Esophagus squamous epithelium (tissue), 5 donors: Measurements from ENCODE around the gene PDGFC. TPM values are rescaled to one million over a fixed set of nuclear protein-coding genes. Genes with fewer than 3 reads are reported as not detected.

Experiments
- DNase-seq: peaks from one replicate; lab custom pipeline; 2025; lab: John Stamatoyannopoulos, UW
- H3K27ac ChIP-seq, 4 donors: fragments of 200-600 bp; sonication (generic); one replicate each; pipeline ENCODE4 v1.5.1; 2016 to 2019; ENCODE audit warnings: mild to moderate bottlenecking in 1 of 4
- H3K27me3 ChIP-seq, 4 donors: fragments of 200-600 bp; sonication (generic); 1 replicate in 3 of 4; 2 replicates in 1 of 4; pipeline versions ENCODE4 v1.5.1 to v1.6.0; 2017 to 2021; ENCODE audit warnings: antibody characterized with exemption in 1 of 4
- H3K36me3 ChIP-seq, 3 donors: fragments of 200-600 bp; sonication (generic); one replicate each; pipeline ENCODE4 v1.5.1; 2016 to 2019
- H3K4me1 ChIP-seq, 3 donors: fragments of 200-600 bp; sonication (generic); one replicate each; pipeline ENCODE4 v1.5.1; 2017 to 2019
- H3K4me3 ChIP-seq, 4 donors: fragments of 200-600 bp; sonication (generic); 1 replicate in 3 of 4; 2 replicates in 1 of 4; pipeline ENCODE4 v1.5.1; 2016 to 2019; ENCODE audit warnings: mild to moderate bottlenecking in 2 of 4, moderate library complexity in 1 of 4
- H3K9me3 ChIP-seq, 3 donors: fragments of 200-600 bp; sonication (generic); one replicate each; pipeline ENCODE4 v1.5.1; 2016 to 2019
- POLR2A ChIP-seq, 4 donors: fragments of 450-650 bp; IDR thresholded peaks; one replicate each; pipeline ENCODE4 v1.6.1; 2017; ENCODE audit warnings: antibody characterized with exemption in 4 of 4, mild to moderate bottlenecking in 4 of 4, moderate library complexity in 3 of 4
- WGBS, 2 donors: methylation state at CpG; one replicate each; pipeline ENCODE4 v1.1.5; 2018; 5-methylcytosine and 5-hydroxymethylcytosine counted together
- intact Hi-C: fragments of 100-400 bp; cut with DNase I; formaldehyde crosslinking; loops from one replicate; pipeline ENCODE4 v1.15.0; 2022
- total RNA-seq, 4 donors: library from RNA; depleted of rRNA; stranded (reverse); fragments of >200 nt; gene quantifications; one replicate each; pipeline ENCODE4 v1.1.0, GENCODE V29; 2016
- TF ChIP-seq, protein P1 (sequence below), 6 experiments: fragments of 450-650 bp in 4 of 6; fragments of 200-600 bp in 2 of 6; sonication (generic) in 2 of 6; IDR thresholded peaks; one replicate each; pipeline ENCODE4 v1.5.1; 2016 to 2019; ENCODE audit warnings: antibody characterized with exemption in 6 of 6, mild to moderate bottlenecking in 4 of 6, moderate library complexity in 4 of 6
- donor health status: DM: yes; HTN: yes; CAD: no.

The PDGFC gene
- total RNA-seq, 4 donors from 2014 or later: 2.9 to 22.1 (median 7.7) TPM

DNA sequence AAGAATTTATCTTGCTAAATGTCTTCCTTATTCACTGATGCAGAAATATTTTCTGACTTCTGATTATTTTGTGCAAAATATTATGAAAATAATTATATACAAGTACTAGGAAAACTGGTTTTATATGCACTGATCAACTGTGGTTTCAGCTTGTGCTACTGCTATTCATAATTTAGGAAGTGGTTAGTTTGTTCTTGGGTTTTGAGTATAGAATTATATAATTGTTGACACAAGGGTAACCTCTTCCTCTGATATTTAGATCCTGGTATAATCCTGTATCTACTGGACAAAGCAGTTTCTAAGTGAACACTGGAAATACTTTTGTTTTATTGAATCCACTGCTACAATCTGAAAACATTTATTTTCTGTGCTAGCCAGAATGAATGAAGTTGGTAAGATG, 182.8 kb downstream of the PDGFC start:
- no peak overlapping the region for H3K4me3 ChIP-seq
- H3K4me1 ChIP-seq: peaks cover 0 to 7% (median 0%) of the 10 kb centered on the region in 3 donors
- no peaks in the 10 kb centered on the region for H3K27me3 ChIP-seq
- no peak for TF ChIP-seq POLR2A (IDR thresholded peaks at IDR 0.05)
- TF ChIP-seq, protein P1, sequence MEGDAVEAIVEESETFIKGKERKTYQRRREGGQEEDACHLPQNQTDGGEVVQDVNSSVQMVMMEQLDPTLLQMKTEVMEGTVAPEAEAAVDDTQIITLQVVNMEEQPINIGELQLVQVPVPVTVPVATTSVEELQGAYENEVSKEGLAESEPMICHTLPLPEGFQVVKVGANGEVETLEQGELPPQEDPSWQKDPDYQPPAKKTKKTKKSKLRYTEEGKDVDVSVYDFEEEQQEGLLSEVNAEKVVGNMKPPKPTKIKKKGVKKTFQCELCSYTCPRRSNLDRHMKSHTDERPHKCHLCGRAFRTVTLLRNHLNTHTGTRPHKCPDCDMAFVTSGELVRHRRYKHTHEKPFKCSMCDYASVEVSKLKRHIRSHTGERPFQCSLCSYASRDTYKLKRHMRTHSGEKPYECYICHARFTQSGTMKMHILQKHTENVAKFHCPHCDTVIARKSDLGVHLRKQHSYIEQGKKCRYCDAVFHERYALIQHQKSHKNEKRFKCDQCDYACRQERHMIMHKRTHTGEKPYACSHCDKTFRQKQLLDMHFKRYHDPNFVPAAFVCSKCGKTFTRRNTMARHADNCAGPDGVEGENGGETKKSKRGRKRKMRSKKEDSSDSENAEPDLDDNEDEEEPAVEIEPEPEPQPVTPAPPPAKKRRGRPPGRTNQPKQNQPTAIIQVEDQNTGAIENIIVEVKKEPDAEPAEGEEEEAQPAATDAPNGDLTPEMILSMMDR (IDR thresholded peaks at IDR 0.05): no peak
- no peaks in the 10 kb centered on the region for H3K9me3 ChIP-seq
- no peak for DNase-seq
- no peaks in the 10 kb centered on the region for H3K36me3 ChIP-seq
- H3K27ac ChIP-seq: no peak overlapping the region
- intact Hi-C loops: no loop called here

DNA sequence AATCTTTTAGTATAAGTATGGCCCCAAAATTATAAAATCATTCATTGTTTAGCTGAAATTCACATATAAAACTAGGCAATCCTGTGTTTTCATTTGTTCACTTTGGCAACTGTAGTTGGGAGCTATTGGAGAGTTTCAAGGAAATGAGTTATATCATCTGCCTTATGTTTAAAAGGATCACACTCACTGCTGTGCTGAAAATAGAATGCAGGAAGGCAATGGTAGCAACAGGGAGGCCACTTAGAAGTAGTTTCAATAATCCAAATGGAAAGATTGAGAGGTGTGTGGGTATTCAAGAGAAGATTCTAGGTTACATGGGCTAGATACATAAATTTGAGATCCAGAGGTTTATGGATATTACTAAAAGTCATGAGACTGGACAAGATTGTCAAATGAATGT, 184.9 kb downstream of the PDGFC start:
- no peak overlapping the region for H3K4me3 ChIP-seq
- DNase-seq: no peak
- TF ChIP-seq, protein P1 (IDR thresholded peaks at IDR 0.05): no peak
- TF ChIP-seq POLR2A (IDR thresholded peaks at IDR 0.05): no peak
- intact Hi-C loops: no loop called here
- H3K27ac ChIP-seq: no peak overlapping the region
- no peaks in the 10 kb centered on the region for H3K27me3 ChIP-seq
- no peaks in the 10 kb centered on the region for H3K36me3 ChIP-seq
- no peaks in the 10 kb centered on the region for H3K9me3 ChIP-seq
- peaks cover 0 to 18% (median 0%) of the 10 kb centered on the region in 3 donors for H3K4me1 ChIP-seq

DNA sequence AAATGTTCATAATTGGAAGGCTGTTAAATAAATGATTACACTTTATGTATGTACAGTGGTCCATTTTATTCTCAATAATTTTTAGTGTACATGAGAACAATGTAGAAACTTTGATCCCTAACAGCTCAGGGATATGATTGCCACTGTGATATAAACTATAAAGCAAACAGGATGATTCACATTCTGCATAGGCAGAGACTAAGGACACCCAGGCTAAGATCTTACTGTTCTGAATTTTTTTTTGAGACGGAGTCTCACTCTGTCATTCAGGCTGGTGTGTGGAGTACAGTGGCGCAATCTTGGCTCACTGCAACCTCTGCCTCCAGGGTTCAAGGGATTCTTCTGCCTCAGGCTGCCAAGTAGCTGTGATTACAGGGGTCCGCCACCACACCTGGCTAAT, 186.6 kb downstream of the PDGFC start:
- Histone ChIP-seq H3K4me1 (peaks cover 0 to 17% (median 0%) of the 10 kb centered on the region in 3 donors), H3K27ac (no peak overlapping the region), H3K9me3 (no peaks in the 10 kb centered on the region), H3K36me3 (no peaks in the 10 kb centered on the region), H3K27me3 (no peaks in the 10 kb centered on the region), H3K4me3 (no peak overlapping the region)
- DNase-seq: no peak
- intact Hi-C loops: no loop called here
- TF ChIP-seq, protein P1 (IDR thresholded peaks at IDR 0.05): no peak
- no peak for TF ChIP-seq POLR2A (IDR thresholded peaks at IDR 0.05)
- 81 to 87% methylated on average over 3 of the region's 3 CpGs for WGBS, 2 donors

DNA sequence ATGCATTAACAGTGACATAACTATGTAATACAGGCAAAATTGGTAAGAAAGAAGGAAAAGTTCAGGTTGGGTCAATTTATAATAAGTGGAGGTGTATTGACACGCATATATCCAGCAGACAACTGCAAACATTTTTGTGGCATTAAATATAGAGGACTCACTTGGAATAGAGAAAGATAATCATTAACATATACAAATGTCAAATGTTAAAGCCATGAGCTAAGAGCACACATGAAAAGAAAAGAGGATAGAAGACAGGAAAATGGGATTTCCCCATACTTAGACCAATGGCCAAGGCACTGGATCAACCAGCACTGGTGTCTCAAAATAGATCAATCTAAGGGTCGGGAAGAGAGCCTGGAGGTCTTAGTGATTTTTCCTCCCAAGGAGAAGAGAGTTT, 187.6 kb downstream of the PDGFC start:
- Histone ChIP-seq H3K4me3 (no peak overlapping the region), H3K4me1 (peaks cover 0 to 21% (median 2%) of the 10 kb centered on the region in 3 donors), H3K27me3 (no peaks in the 10 kb centered on the region), H3K9me3 (no peaks in the 10 kb centered on the region), H3K36me3 (no peaks in the 10 kb centered on the region), H3K27ac (no peak overlapping the region)
- intact Hi-C loops: no loop called here
- 76 to 96% methylated on average over 2 of the region's 2 CpGs for WGBS, 2 donors
- TF ChIP-seq POLR2A (IDR thresholded peaks at IDR 0.05): no peak
- TF ChIP-seq, protein P1 (IDR thresholded peaks at IDR 0.05): no peak
- DNase-seq: no peak

DNA sequence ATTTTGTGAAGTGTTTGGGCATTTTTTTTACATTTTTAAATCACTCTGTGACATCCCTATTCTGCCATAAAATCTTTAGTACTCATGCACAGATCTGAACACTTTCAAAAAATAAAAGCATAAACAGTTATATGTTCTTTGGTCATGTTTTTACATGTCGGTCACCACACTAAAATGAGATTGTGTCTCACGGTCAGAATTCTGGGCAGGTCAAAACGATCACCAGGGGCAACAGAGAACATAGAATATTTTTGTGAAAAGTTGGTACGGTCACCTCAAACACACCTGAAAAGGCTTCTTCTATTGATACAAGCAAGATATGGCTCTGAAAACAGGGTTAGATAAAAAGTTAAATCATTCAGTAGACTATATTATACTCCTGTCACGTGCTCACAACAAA, 189.1 kb downstream of the PDGFC start:
- Histone ChIP-seq H3K9me3 (no peaks in the 10 kb centered on the region), H3K4me1 (peaks cover 0 to 34% (median 10%) of the 10 kb centered on the region in 3 donors), H3K36me3 (no peaks in the 10 kb centered on the region), H3K27me3 (no peaks in the 10 kb centered on the region), H3K4me3 (no peak overlapping the region), H3K27ac (peak overlapping the region in 1 of 4 donors; percentile 0)
- intact Hi-C loops: no loop called here
- 37 to 54% methylated on average over 5 of the region's 5 CpGs for WGBS, 2 donors
- DNase-seq: no peak
- no peak for TF ChIP-seq POLR2A (IDR thresholded peaks at IDR 0.05)
- TF ChIP-seq, protein P1 (IDR thresholded peaks at IDR 0.05): no peak
